ENCODE results near the gene PPP2CA. TPM values are rescaled to one million over a fixed set of nuclear protein-coding genes. Genes with fewer than 3 reads are reported as not detected.

The PPP2CA gene
- total RNA-seq, 2 experiments from 2014 or later, result 132 to 178 TPM

DNA sequence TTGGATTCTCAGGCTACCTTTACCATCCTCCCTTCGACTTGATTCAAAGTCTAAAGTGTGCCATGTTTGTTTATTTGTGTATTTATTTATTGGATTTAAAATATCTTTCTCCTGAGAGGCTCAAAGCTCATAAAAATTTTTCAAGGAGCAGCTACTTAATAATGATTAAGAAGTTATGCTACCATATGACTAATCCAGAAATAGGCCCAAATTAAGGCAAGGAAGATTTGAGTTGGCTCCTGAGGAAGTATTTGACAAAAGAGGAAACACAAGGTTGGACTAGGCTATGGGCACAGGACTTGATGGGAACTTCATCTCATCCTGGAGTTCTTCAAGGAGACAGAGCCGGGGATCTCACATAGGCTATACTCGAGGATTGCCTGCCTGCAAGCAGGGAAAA, 22.4 kb upstream of the PPP2CA start:
- Histone ChIP-seq H4K20me1 (ENCODE audit: insufficient read depth, low read length) (no peaks in the 10 kb centered on the region), H3K79me2 (ENCODE audit: insufficient read depth, low read depth, low read length) (no peaks in the 10 kb centered on the region), H3K4me3 (ENCODE audit: low read depth, low read length, poor library complexity, severe bottlenecking) (no peak overlapping the region), H3K9me2 (ENCODE audit: insufficient read depth, low read length) (no peaks in the 10 kb centered on the region), H3K36me3 (ENCODE audit: insufficient read depth, low read length) (no peaks in the 10 kb centered on the region), H3K4me1 (ENCODE audit: insufficient read depth, low read length, poor library complexity, severe bottlenecking) (no peaks in the 10 kb centered on the region), H3K9me3 (ENCODE audit: low read length) (no peaks in the 10 kb centered on the region), H3K27ac (ENCODE audit: low read depth, low read length, poor library complexity, severe bottlenecking) (no peak overlapping the region), H2AFZ (ENCODE audit: low read length) (no peak overlapping the region), H3K4me2 (ENCODE audit: low read length) (no peak overlapping the region)
- no TSS peak for BruUV-seq (replicated peaks)
- POLR2A ChIA-PET, result interaction anchor here (1.0 to 2.0 kb wide), 2 partner anchors 14 to 22 kb away, joined by 3 to 7 read pairs; partner anchors contain the start of gene PPP2CA
- TF ChIP-seq EZH2phosphoT487 (IDR thresholded peaks at IDR 0.05; ENCODE audit: borderline replicate concordance, low read depth, low read length), result no peak
- TF ChIP-seq, protein P1, sequence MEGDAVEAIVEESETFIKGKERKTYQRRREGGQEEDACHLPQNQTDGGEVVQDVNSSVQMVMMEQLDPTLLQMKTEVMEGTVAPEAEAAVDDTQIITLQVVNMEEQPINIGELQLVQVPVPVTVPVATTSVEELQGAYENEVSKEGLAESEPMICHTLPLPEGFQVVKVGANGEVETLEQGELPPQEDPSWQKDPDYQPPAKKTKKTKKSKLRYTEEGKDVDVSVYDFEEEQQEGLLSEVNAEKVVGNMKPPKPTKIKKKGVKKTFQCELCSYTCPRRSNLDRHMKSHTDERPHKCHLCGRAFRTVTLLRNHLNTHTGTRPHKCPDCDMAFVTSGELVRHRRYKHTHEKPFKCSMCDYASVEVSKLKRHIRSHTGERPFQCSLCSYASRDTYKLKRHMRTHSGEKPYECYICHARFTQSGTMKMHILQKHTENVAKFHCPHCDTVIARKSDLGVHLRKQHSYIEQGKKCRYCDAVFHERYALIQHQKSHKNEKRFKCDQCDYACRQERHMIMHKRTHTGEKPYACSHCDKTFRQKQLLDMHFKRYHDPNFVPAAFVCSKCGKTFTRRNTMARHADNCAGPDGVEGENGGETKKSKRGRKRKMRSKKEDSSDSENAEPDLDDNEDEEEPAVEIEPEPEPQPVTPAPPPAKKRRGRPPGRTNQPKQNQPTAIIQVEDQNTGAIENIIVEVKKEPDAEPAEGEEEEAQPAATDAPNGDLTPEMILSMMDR (conservative IDR thresholded peaks at IDR 0.05; ENCODE audit: low read length), result no peak
- CTCF ChIA-PET (ENCODE audit: unreplicated experiment), result no interaction called here
- DNase-seq (ENCODE audit: low spot score), result no peak
- intact Hi-C loops (cut with micrococcal nuclease; ENCODE audit: unreplicated experiment), result no loop called here

DNA sequence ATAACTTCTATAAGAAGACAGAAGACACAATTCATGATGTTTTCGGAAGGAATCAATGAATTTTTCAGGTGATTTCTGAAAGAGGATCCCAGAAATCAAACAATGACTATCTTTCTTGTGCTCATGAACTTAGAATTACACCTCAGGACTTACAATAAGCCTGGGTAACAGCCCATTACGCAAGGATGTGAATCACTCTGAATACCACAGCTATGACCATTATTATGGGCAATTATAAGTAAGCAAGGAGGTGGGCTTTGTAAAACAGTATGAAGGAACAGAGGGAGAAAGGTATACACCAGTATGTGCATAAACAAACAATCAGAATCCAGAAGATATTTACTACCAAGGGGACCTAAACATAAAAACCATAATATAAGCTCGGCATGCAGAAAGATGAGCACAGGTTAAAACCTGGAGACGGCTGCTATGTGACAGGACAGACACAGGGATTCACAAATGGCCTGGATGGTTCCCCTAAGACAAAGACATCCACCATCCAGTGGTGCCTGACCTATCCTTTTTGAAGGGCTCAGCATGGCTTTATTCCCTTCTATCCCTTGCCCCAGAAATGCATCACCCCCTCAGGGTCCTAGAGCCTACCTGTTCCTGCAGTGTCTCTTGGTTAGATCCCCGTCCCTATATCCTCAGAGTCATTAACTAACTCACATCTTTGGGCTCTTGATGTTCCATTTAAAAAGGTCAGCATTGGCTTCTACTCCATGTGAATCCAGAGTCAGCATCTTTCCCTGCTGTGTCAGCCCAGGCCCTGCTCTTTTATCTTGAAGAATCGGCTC, 21.8 kb upstream of the PPP2CA start:
- Histone ChIP-seq H3K4me2 (ENCODE audit: low read length) (no peak overlapping the region), H3K9me2 (ENCODE audit: insufficient read depth, low read length) (no peaks in the 10 kb centered on the region), H2AFZ (ENCODE audit: low read length) (no peak overlapping the region), H3K4me3 (ENCODE audit: low read depth, low read length, poor library complexity, severe bottlenecking) (no peak overlapping the region), H3K9me3 (ENCODE audit: low read length) (no peaks in the 10 kb centered on the region), H3K27ac (ENCODE audit: low read depth, low read length, poor library complexity, severe bottlenecking) (no peak overlapping the region), H3K36me3 (ENCODE audit: insufficient read depth, low read length) (no peaks in the 10 kb centered on the region), H3K4me1 (ENCODE audit: insufficient read depth, low read length, poor library complexity, severe bottlenecking) (no peaks in the 10 kb centered on the region), H4K20me1 (ENCODE audit: insufficient read depth, low read length) (no peaks in the 10 kb centered on the region), H3K79me2 (ENCODE audit: insufficient read depth, low read depth, low read length) (no peaks in the 10 kb centered on the region)
- CTCF ChIA-PET (ENCODE audit: unreplicated experiment), result no interaction called here
- DNase-seq (ENCODE audit: low spot score), result no peak
- POLR2A ChIA-PET, result interaction anchor here (2.0 kb wide), 1 partner anchor 21 kb away, joined by 7 read pairs; the partner anchor contains the start of gene PPP2CA
- intact Hi-C loops (cut with micrococcal nuclease; ENCODE audit: unreplicated experiment), result no loop called here
- TF ChIP-seq EZH2phosphoT487 (IDR thresholded peaks at IDR 0.05; ENCODE audit: borderline replicate concordance, low read depth, low read length), result no peak
- BruUV-seq (replicated peaks), result no TSS peak

DNA sequence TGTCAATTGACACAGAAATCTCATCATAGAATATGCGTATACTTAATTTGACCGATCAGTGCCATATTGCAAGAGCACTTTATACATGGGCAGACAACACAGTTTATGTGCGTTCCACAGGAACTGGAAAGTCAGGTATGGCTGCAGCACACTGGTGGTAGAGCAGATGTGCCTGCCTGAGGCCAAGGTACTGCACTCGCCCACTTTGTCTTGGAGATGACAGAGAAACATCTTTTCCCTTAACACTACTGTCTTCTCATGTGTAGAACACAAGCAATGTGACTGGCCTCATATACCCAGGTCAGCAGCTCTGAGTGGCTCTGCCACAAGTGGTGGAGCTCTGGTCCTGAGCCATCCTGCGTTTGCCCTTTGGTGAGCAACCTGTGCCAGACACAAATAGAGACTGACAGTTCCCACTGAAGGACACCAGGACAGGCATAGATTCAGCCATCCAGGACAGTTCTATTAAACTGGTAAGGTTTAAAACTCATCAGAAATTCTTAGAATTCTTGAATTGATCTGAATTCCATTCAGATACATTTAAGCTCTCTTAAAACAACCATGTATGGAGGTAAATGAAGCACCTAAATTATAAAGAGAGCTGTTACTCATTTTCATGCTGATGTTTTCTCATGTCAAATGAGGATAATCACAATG, 21.0 kb upstream of the PPP2CA start:
- no peak overlapping the region for H3K4me2 ChIP-seq (ENCODE audit: low read length)
- BruUV-seq (replicated peaks), result no TSS peak
- ChIA-PET CTCF (ENCODE audit: unreplicated experiment) (no interaction called here), POLR2A (interaction anchor here (0.7 to 2.0 kb wide), 3 partner anchors 13 to 31 kb away, joined by 3 to 7 read pairs (median 3); partner anchors contain the start of gene PPP2CA)
- H3K27ac ChIP-seq (ENCODE audit: low read depth, low read length, poor library complexity, severe bottlenecking), result no peak overlapping the region
- no peaks in the 10 kb centered on the region for H3K9me2 ChIP-seq (ENCODE audit: insufficient read depth, low read length)
- H3K36me3 ChIP-seq (ENCODE audit: insufficient read depth, low read length), result no peaks in the 10 kb centered on the region
- TF ChIP-seq EZH2phosphoT487 (IDR thresholded peaks at IDR 0.05; ENCODE audit: borderline replicate concordance, low read depth, low read length), result no peak
- TF ChIP-seq, protein P1 (conservative IDR thresholded peaks at IDR 0.05; ENCODE audit: low read length), result no peak
- no peak for DNase-seq (ENCODE audit: low spot score)
- intact Hi-C loops (cut with micrococcal nuclease; ENCODE audit: unreplicated experiment), result no loop called here
- no peaks in the 10 kb centered on the region for H3K4me1 ChIP-seq (ENCODE audit: insufficient read depth, low read length, poor library complexity, severe bottlenecking)
- no peaks in the 10 kb centered on the region for H3K79me2 ChIP-seq (ENCODE audit: insufficient read depth, low read depth, low read length)
- no peak overlapping the region for H2AFZ ChIP-seq (ENCODE audit: low read length)
- H4K20me1 ChIP-seq (ENCODE audit: insufficient read depth, low read length), result no peaks in the 10 kb centered on the region
- H3K4me3 ChIP-seq (ENCODE audit: low read depth, low read length, poor library complexity, severe bottlenecking), result no peak overlapping the region
- H3K9me3 ChIP-seq (ENCODE audit: low read length), result no peaks in the 10 kb centered on the region
